Endothelial cell of umbilical vein (primary cell): Measurements from ENCODE around the gene UBE2H.

ENCODE experiments used
- CTCF ChIP-seq, 2 donors: IDR thresholded peaks; 1 replicate in 1 of 2; 2 replicates in 1 of 2; pipeline ENCODE4 v1.5.1; 2011; ENCODE audit warnings: low read length in 2 of 2, mild to moderate bottlenecking in 2 of 2, moderate library complexity in 2 of 2, control low read depth in 1 of 2, inconsistent platforms in 1 of 2, low read depth in 1 of 2; ENCODE audit not compliant: insufficient read depth in 1 of 2; ENCODE audit errors: extremely low read depth in 1 of 2
- FOS ChIP-seq: IDR thresholded peaks from 2 replicates; pipeline ENCODE4 v1.6.1; 2011; ENCODE audit warnings: mild to moderate bottlenecking, low read length, moderate library complexity, borderline replicate concordance; ENCODE audit not compliant: insufficient read depth
- MYC ChIP-seq: IDR thresholded peaks from one replicate; pipeline ENCODE4 v1.6.1; 2011; ENCODE audit warnings: mild to moderate bottlenecking, low read depth, low read length
- POLR2A ChIP-seq: IDR thresholded peaks from 2 replicates; pipeline ENCODE4 v1.6.1; 2012; ENCODE audit warnings: low read depth, mild to moderate bottlenecking, control low read depth, low read length

DNA sequence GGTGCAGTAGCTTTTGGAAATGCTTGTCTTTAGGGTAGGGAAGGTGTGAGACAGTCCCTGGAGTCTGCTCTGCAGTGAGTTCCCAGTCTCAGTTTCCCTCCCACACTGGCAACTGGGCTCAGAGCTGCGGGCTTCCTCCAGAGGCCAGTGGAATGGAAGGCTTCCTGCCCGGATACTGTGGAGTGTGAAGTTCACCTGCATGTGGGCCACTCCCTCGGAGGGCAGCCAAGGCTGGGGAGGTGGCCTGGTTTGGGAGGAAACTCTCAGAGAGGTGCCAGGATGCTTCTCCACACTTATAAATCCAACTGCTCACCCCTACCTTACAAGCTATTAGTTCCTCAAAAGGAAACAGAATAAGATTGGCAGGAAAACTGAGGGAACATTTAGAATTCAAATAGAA lies 18.1 kb upstream of the UBE2H start:
- TF ChIP-seq CTCF (IDR thresholded peaks at IDR 0.05; ENCODE audit: extremely low read depth in 1 of 2, insufficient read depth in 1 of 2, low read depth in 1 of 2, low read length in 2 of 2), result no peak
- TF ChIP-seq POLR2A, result no peak
- no peak for TF ChIP-seq MYC
- TF ChIP-seq FOS, result no peak
